GM10847 (cell line): ENCODE results near the gene ATP10B.

Experiments used
- POLR2A ChIP-seq: IDR thresholded peaks from 2 replicates; pipeline ENCODE4 v1.6.1; 2011; ENCODE audit not compliant: insufficient read length; ENCODE audit errors: extremely low read depth

ATP10B gene

GRCh38 chr5:160641405-160641804, 210.6 kb downstream of the ATP10B start:
- no peak for TF ChIP-seq POLR2A

- TF ChIP-seq POLR2A = no peak
These were observed 211.6 kb downstream of the ATP10B start for GRCh38 chr5:160640406-160640805.

GRCh38 chr5:160638161-160638742, 213.8 kb downstream of the ATP10B start:
- TF ChIP-seq POLR2A = no peak

DNA sequence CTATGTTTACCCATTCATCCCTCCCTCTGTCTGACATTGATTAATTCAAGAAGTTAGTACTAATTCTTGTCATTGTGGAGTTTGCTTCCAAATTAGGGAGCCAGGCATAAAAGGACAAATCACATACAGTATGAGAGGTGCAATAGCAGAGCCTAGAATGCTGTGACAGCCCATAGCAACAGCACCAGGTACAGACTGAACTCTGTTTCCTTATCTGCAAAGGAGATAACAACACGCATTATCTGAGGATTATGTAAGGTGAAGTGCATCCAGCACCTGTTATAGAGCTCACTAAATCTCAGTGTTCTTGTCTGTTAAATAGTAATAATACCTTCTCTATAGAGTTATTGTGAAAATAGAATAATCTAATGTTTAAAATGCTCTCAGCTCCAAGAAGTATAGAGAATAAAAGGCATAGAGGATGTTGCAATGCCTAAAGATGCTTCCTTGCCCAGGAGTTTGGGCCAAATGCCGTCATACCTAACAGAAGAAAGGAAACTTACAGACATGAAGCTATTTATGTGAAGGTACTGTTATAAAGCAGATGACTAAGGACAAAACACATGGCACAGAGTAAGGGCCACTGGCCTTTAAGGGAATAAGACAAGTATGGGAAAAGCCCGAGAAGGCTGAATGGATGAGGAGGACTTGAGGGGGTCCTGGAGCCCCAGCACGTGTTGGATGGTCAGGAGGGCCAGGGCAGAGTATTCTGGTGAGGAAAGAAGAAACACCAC, 214.5 kb downstream of the ATP10B start:
- no peak for TF ChIP-seq POLR2A

- no peak for TF ChIP-seq POLR2A
These were observed 216.3 kb downstream of the ATP10B start for GRCh38 chr5:160635663-160636062.

- no peak for TF ChIP-seq POLR2A
These were observed 217.0 kb downstream of the ATP10B start for GRCh38 chr5:160635046-160635445.

DNA sequence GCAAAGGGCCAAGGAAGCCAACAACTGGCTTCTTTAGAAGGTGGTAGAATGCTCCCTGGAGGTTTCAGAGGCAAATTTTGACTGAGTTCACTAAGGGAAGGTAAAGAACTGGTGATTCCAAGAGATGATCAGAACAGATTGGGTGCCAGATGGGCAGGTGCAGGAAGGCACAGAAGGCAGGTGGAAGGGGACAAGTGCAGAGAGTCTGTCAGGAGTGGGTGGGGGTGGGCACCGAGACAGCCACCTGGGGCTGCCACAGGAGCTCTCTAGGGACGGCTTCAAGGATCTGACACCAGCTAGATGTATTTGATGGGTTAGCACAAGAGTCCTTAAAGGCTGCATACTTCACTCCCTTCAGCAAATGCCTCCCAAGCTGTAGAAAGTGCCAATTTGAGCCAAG, 223.0 kb downstream of the ATP10B start:
- no peak for TF ChIP-seq POLR2A

GRCh38 chr5:160628619-160628968, 223.4 kb downstream of the ATP10B start:
- no peak for TF ChIP-seq POLR2A

- no peak for TF ChIP-seq POLR2A
These were observed 223.9 kb downstream of the ATP10B start for GRCh38 chr5:160627921-160628618.

DNA sequence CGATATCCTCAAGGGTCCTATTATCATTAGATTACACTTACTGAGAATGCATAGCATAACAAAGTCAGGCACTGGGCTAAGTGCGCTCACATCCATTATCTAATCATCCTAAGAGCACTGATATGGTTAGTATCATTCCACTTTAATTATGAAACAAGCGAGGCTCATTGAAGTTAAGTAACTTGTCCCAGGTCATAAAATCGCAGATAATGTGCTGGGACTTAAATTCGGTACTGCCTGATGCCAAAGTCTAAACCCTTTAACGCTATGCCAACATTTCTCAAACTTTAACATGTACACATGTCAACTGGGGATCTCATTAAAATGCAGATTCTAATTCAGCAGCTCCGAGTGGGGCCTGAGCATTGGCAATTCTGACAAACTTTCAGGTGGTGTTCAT, 225.7 kb downstream of the ATP10B start:
- TF ChIP-seq POLR2A = no peak

- TF ChIP-seq POLR2A = no peak
These were observed 230.5 kb downstream of the ATP10B start for GRCh38 chr5:160621526-160621925.

DNA sequence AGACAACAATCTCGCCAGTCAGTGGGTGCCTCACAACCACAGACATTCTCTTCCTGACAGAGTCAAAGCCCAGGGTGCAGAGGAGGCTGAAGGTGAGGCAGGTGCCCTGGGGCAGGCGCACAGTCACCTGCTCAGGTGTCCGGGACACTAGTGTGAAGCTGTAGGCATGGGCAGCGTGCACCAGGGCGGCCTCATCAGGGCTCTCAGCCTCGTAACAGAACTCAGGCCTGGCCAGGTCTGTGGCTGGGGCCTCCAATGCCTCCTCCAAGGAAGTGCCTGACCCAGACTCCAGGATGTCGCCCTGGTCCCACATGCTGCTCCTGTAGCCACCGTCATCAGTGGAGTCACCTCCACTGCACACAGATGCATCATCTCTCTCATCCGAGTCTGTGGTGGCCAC, 231.6 kb downstream of the ATP10B start:
- TF ChIP-seq POLR2A = no peak

DNA sequence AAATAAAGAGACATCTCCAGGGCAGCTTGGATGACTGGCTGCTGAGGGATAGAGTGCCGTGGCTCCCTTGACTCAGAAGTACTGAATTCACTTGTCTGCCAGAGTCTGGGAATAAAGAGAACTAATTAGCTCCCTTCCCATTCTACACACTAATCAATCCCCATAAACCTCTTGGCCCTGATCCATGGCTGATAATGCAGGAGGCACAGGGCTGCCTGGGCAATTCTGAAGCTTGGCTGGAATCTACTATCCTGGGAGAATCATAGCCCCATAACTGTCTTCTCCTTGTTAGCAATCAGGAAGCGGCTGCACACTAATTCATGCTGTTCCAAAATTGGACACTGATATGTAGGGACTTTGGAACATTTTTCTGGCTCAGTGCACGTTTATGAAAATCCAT, 232.6 kb downstream of the ATP10B start:
- TF ChIP-seq POLR2A = no peak

GRCh38 chr5:160618286-160618685, 233.7 kb downstream of the ATP10B start:
- TF ChIP-seq POLR2A = no peak

GRCh38 chr5:160616712-160617497, 235.1 kb downstream of the ATP10B start:
- no peak for TF ChIP-seq POLR2A

DNA sequence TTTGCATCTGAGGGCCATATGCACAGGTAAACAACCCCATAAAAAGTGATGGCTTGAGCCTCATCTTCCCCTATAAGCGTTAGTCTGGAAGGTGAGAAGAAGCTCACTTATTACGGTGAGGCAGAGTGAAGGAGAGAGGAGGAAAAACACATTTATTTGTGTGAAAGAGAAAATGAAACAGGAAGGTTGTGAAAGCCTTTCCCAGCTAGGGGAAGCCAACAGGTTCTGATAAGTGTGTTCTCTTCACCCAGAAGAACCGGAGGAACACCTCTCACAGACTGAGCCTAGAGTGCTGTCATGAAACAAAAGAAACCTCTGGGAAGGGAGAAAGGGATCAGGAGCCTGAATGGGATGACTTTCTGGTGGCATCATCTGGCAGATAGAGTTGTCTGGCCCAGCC, 237.9 kb downstream of the ATP10B start:
- no peak for TF ChIP-seq POLR2A
